Hindlimb muscle (tissue), 1 donor: ENCODE data around the gene PLEKHA7. TPM values are rescaled to one million over a fixed set of nuclear protein-coding genes. Genes with fewer than 3 reads are reported as not detected.
"Not testable (repeated sequence)": the region's sequence is repeated elsewhere in the genome, so short reads cannot be mapped to it uniquely, and the experiment has no call there.

Experiments
- DNase-seq: peaks from one replicate; pipeline ENCODE4 v3.0.0-alpha.2; 2013
- polyA plus RNA-seq: library from polyadenylated mRNA; unstranded; fragments of 120-200 nt; gene quantifications from one replicate; pipeline ENCODE4 v1.2.1, GENCODE V29; 2013; ENCODE audit not compliant: insufficient read length

Gene PLEKHA7
- polyA plus RNA-seq, 1 donor = 5.7 TPM

GRCh38 chr11:17005646-17006045 is 8.6 kb downstream of the PLEKHA7 start:
- no peak for DNase-seq

DNA sequence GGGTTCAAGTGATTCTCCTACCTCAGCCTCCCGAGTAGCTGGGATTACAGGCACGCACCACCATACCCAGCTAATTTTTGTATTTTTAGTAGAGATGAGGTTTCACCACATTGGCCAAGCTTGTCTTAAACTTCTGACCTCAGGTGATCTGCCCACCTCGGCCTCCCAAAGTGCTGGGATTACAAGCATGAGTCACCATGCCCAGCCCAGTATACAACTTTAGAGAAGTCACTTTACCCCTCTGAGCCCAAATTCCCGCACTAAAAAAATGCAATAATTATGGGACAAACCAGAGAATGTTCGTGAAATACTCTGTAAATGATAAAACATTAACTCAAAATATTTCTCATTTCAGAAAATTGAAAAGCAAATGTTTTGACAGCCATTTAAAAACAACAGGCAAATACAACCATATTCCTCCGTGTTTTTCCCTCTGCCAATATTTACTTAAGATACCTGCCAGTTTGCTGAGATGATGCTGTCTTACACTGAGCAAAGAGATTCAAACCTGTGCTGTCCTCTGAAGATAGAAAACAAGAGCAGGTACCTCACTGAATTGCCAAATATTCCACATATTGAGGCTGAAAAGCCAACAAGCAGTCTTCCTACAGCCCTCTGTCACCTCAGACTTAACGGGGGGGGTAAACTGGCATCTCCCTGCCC is 9.6 kb downstream of the PLEKHA7 start:
- no peak for DNase-seq

DNA sequence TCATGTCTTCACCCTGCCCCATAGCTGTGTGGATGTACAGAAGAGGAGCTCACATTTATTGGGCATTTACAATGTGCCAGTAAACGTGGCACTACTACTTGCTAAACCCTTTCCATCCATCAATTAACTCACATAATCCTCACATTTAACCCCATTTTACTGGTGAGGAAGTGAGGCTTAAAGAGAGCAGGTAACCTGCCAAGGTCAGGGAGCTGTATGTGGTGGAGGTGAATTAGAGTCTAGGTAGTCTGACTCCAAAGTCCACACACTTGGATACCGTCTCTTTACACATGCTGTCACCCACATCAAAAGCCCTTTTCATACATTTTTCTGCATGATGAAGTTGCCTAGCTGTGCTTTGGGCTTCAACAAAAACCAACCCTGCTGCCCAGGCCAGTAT is 10.8 kb downstream of the PLEKHA7 start:
- DNase-seq = no peak

DNA sequence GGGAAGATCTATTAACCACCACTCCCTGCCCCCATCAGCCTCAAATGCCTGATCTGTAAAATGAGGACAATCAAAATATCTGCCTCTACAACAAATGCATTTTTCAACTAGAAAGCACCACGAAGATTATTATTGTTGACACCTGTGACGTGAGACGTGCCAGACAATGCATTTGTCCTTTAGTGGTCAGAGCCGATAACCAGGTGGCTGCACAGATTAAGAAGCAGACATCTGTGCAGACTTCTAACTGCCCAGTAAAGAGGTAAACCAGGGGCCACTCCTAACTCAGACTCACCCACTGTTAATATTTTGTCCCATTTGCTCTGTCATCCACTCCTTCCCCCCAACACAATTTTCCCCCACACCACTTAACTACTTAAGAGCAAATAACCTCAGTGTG is 11.7 kb downstream of the PLEKHA7 start:
- no peak for DNase-seq

GRCh38 chr11:17001806-17002205 is 12.4 kb downstream of the PLEKHA7 start:
- no peak for DNase-seq

DNA sequence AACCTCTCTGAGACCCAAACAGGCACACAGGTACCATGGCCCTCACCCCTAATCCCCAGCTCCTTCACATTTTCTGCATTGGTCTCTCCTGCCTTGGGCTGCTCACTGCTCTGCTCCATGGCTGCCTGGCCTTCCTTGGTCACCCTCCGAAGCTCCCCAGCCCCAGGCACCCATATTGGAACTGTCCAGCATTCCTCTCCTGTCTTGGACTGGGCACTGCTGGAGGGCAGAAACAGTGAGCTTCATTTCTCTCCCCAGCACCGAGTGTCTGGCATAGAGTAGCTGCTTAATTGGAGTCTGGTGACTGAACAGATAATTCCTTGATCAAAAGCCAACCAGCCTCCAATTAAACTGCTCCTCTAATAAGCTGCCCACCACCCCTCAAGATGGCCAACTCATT is 13.2 kb downstream of the PLEKHA7 start:
- DNase-seq = no peak

GRCh38 chr11:17000253-17000652 is 14.0 kb downstream of the PLEKHA7 start:
- DNase-seq = not testable (repeated sequence)

DNA sequence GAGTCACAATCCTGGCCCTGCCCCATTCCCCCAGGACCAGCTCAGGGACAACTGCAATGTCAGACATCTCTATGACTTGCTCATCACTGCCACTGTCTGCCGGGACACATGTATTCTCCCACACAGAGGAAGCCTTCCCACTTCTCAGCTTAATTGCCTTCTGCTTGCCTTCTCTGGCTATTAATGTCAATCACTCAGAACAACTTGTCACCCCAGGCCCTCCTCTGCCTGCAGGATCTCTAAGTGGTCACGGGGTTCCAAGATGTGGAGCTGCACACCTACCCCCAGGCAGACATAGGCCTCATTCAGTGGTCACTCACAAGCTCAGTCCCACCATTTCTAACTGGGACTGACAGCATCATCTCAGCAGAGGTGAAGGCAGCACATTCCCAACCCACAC is 15.1 kb downstream of the PLEKHA7 start:
- DNase-seq = no peak

DNA sequence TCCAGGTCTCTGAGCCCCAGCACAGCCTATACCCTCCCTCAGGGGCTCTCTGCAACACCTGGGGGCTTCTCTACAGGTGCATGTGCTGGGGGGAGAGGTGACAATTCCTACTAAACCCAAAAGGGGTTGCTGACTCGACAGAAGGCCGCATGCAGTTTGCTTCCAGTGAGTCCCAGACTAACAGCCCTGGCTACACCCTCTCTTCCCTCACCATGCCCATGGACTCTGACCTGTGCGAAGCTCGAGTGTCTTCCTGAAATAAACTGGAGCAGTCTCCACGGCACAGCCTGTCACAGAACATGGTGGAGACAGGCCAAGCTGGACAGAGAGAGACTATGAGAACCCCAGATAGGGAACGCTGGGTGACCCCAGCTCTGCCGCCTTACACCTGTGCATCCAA is 16.6 kb downstream of the PLEKHA7 start:
- no peak for DNase-seq

DNA sequence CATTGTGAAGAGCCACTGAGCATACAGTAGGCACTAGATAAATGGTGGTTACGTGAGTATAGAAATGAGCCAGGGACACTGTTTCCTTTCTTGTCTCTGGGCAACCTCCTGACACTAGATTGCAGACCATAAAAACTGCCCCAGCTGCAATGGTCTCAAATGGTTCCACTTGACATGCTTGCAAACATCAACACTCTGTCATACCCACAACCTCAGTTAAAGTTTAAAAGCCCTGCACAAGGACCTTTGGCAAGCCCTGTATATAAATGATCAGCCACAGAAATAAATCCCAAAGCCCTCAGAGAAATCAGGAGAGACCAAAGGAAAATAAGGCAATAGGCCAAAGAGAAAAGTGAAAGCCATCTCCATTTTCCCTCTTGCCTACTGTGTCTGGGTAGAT is 20.7 kb downstream of the PLEKHA7 start:
- no peak for DNase-seq

GRCh38 chr11:16992846-16993245 is 21.4 kb downstream of the PLEKHA7 start:
- no peak for DNase-seq

DNA sequence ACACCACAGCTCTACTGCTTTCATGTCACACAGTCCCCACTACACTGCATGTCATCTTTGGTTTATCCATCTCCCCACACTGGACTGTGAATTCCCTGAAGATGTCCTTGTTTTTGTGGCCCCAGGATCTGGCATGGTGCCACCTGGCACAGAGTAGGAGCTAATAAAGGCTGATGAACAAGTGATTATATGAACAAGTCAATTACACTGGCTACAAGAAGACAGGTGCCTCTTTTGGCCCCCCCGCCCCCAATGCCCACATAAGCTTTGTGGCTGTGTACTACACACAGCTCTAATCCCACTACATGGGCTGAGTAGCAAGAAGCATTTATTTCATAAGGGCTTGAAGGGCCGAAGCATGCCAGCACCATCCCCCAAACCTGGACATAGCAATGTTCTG is 24.7 kb downstream of the PLEKHA7 start:
- no peak for DNase-seq

- DNase-seq = no peak
Measured at GRCh38 chr11:16987205-16987568, 27.0 kb downstream of the PLEKHA7 start.

DNA sequence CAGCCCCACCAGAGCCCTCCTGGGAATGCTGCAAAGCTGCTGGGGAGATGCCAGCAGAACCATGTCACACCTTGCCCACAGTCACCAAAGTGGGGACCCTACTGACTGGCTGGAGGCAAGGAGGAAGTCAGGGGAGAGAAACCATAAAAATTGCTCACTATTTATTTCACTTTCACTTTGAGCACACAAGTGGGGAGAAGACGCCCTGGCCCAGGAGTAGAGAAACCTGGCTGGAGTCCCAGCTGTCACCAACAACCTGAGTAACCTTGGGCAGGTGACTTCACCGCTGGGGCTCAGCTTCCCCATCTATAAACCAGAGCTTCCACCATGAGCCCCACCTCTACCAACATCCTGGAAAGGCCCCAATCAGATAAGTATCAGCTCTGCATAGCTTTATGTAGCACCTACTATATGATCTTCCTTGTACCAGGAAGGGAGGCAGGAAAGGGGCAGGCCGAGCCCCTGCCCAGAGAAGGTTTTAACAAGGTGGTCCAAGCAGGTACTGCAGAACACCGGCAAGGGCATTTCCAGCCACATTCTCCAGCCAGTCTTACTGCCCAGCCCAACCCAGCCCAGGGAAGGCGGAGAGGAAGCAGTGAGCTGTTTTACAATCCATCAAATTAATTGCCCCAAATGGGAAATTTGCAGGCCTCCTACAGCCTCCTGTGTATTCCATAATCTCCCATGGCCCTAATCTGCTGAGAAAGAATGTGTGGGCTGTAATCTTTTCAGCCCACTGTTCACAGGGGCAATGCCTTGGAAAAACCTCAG is 27.6 kb downstream of the PLEKHA7 start:
- DNase-seq = no peak

DNA sequence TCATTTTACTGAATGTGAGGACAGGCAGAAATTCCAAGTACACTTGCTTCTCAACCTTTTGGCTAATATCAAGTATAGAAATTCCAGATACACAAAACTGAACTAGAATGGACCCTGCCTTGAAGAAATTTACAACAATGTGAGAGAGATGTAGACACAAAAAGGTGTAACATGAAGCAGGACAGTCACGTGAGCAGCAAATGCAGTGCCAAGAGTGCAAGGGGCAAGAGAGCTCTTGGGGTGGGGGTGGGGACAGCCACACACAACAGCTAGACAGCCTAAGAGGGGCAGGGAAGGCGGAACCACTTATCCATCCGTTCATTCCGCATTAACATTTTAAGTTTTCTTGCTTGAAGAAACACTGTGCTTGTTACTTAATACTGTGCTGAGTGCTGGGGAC is 28.9 kb downstream of the PLEKHA7 start:
- no peak for DNase-seq

DNA sequence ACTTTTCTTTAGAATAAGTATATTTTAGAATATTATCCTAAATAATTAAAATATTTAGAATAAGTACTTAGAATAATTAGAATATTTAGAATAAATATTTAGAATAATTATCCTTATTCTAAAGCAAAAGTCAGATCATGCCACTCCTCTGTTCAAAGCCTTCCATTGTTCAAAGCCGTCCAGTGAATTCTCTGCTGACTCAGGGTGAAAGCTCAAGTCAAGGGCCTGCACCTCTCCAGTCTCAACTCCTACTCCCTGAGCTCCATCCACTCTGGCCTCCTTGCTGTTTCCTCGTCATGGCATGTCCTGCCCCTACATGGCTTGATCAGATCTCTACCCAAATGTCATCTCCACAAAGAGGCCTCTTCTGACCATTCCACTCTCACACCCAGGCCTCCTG is 30.0 kb downstream of the PLEKHA7 start:
- no peak for DNase-seq

GRCh38 chr11:16982809-16983208 is 31.4 kb downstream of the PLEKHA7 start:
- no peak for DNase-seq

GRCh38 chr11:16982256-16982671 is 31.9 kb downstream of the PLEKHA7 start:
- DNase-seq = no peak

GRCh38 chr11:16981651-16982194 is 32.5 kb downstream of the PLEKHA7 start:
- DNase-seq = peak; percentile 12

GRCh38 chr11:16979703-16980622 is 34.3 kb downstream of the PLEKHA7 start:
- no peak for DNase-seq

- no peak for DNase-seq
Measured at GRCh38 chr11:16977994-16978315, 36.3 kb downstream of the PLEKHA7 start.

DNA sequence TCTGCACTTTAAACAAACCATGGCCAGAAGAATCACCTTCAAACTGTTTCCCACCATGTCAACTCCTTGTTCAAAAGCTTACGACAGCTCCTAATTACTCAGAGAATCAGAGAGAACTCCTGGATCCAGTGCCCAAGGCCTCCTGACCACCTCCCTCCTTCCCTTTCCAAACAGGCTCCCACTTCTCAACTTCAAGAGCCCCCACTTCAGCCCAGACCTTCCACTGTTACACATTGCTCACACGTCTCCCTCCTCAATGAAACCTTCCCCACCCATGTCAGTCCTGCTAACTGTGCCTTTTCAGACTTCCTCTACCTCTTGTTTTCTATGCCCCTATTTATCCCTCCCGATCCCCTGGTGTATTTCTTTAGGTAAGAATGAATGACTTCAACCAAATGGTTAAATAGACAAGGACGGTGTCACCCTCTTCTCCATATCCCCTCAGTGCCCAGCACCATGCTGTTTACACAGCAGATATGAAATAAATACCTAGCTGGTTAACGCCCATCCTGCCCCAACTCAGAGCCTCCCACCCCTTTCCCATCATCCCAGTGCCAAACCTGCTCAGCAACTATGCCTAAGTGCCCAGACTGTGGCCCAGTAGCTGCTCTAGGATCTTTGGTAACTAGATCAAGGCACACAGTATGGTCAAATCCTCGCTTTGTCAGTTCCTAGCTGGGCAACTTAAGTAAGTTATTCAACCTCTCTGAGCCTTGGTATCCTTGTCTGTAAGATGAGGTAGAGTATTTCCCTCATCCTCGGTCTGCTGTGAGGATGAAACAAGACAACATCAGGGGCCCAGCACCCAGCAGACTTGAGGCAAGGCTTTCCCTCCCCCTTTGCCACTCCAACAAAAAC is 36.8 kb downstream of the PLEKHA7 start:
- no peak for DNase-seq
